Measurements from ENCODE around the gene CORO7.
"Not testable (repeated sequence)": the region's sequence is repeated elsewhere in the genome, so short reads cannot be mapped to it uniquely, and the experiment has no call there.

Gene CORO7

DNA sequence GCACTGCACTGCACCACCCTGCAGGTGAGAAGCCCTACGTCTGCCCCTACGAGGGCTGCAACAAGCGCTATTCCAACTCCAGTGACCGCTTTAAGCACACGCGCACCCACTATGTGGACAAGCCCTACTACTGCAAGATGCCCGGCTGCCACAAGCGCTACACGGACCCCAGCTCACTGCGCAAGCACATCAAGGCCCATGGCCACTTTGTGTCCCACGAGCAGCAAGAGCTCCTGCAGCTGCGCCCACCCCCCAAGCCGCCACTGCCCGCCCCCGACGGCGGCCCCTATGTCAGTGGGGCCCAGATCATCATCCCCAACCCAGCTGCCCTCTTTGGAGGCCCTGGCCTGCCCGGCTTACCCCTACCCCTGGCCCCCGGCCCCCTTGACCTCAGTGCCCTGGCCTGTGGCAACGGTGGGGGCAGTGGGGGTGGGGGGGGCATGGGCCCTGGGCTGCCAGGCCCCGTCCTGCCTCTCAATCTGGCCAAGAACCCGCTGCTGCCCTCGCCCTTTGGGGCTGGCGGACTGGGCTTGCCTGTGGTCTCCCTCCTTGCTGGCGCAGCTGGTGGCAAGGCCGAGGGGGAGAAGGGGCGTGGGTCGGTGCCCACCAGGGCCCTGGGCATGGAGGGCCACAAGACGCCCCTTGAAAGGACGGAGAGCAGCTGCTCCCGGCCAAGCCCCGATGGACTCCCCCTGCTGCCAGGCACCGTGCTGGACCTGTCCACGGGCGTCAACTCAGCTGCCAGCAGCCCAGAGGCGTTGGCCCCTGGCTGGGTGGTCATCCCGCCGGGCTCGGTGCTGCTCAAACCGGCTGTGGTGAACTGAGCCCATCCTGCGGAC is 79.5 kb downstream of the CORO7 start:
- DNase-seq (ENCODE audit: low read depth) = no peak

DNA sequence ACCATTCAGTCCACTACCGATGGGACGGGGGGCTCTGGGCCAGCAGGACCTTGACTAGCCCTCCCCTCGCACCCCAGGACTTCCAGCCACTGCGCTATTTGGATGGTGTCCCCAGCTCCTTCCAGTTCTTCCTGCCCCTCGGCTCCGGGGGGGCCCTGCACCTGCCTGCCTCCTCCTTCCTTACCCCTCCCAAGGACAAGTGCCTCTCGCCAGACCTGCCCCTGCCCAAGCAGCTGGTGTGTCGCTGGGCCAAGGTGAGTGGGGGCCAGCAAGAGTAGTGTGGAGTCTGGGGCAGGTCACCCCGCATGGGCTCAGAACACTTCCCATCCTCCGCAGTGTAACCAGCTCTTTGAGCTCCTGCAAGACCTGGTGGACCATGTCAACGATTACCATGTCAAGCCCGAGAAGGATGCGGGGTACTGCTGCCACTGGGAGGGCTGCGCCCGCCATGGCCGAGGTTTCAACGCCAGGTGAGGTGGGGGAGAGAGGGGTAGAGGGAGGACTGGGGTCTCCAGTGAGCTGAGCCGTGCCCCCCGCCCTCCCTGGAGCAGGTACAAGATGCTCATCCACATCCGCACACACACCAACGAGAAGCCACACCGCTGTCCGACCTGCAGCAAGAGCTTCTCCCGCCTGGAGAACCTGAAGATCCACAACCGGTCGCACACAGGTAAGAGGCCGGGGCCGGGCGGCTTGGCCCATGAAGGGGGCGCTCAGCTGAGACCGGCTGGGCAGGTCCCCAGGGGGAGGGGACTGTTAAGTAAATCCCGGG is 81.5 kb downstream of the CORO7 start:
- no peak for DNase-seq (ENCODE audit: low read depth)

GRCh38 chr16:4333714-4334113 is 82.7 kb downstream of the CORO7 start:
- DNase-seq (ENCODE audit: low read depth) = not testable (repeated sequence)

GRCh38 chr16:4333308-4333638 is 83.1 kb downstream of the CORO7 start:
- no peak for DNase-seq (ENCODE audit: low read depth)

DNA sequence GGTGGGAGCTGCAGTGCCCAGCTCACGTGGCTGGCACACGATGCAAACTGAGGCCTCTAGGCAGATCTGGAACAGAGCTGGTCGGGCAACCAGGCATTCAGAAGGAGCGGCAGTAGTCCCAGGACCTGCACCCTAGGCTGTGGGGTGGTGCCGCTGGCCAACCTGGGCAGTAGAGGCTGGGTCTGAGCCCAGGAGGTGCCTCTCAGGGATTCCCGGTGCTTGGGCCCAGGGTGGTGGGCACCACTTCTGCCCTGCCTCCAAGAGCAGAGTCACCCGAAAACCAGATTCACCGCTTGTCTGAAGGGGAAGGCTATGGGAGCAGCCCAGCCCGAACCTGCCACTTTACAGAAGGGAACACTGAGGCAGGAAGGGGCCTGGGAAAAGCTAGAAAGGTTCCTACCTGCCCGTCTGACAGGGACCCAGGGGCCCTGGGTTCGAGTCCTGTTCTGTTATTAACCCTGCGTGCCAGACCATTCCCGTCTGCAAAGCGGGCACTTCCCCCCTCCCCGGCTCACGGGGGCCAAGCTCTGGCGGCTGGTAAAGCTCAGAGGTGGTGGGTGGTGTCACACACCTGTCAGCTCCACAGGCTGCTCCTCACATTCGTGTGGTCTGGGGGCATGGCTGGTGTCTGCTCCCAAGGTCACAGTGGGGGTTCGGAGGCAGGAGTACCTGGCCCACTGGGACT is 83.6 kb downstream of the CORO7 start:
- no peak for DNase-seq (ENCODE audit: low read depth)

- no peak for DNase-seq (ENCODE audit: low read depth)
Observed at GRCh38 chr16:4332083-4332482, 84.3 kb downstream of the CORO7 start.

- no peak for DNase-seq (ENCODE audit: low read depth)
Observed at GRCh38 chr16:4330277-4330874, 86.0 kb downstream of the CORO7 start.

GRCh38 chr16:4328782-4329775 is 87.3 kb downstream of the CORO7 start:
- no peak for DNase-seq (ENCODE audit: low read depth)

DNA sequence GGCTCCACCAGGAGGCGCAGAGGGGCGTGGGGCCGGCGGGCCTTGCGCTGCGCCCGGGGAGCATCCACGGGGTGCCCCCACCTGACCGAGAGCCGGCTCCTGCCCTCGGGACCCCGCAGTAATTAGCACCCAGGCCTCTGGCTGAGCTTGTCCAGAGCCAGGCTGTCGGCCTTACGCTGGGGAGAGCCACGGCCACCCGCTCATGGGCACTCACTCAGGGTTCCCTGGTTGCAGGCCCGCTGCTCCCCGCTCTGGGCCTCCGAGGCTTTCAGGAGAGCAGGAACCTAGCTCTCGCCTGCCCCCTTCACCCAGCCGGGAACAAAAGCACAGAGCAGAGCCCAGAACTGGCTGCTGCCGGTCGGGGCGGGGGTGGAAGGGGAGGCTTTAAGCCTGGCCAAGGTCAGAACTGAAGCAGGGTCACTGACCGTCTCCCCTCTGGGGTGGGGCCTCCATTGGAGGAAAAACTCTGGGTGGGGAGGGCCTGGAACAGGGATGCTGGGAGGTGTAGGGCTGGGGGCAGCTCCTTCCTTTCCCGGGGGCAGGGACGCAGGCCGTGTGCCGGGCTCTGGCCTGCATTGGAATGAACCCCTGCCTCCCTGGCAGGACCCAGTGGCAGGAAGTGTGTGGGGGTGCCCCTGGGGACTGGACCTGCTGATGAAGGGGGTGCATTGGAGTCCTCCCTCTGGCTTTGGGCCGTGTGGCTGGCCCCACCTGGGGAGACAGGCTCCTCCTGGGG is 88.2 kb downstream of the CORO7 start:
- no peak for DNase-seq (ENCODE audit: low read depth)

DNA sequence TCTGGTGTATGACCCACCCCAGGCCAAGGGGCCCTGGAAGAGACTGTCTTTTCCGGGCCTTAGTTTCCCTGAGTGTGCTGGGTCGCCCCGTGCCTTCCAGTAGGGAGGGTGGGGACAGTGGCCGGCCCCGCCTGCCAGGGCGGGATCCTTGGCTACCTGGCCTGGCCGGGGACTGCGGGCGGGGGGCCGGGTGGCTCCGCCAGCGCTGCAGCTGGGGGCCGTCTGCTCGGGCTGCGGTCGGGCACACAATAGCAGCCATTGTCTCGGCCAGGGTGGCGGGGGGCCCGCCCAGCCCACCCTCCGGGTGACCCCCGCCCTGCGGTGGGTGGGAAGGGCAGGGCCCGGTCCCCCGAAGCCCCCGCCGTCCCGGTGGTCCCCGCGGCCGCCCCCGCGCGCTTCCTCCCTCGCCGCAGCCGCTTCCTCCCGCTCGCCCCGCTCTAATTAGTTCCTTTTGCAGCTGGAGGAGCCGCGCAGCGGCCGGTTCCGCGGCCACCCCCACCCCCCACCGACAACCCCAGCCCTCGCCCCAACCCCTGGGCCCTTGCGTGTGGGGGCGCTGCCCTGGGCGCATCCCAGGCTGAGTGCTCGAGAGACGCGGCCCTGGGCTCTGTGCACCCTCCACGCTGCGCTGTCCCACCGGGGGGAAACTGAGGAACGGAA is 88.9 kb downstream of the CORO7 start:
- no peak for DNase-seq (ENCODE audit: low read depth)

DNA sequence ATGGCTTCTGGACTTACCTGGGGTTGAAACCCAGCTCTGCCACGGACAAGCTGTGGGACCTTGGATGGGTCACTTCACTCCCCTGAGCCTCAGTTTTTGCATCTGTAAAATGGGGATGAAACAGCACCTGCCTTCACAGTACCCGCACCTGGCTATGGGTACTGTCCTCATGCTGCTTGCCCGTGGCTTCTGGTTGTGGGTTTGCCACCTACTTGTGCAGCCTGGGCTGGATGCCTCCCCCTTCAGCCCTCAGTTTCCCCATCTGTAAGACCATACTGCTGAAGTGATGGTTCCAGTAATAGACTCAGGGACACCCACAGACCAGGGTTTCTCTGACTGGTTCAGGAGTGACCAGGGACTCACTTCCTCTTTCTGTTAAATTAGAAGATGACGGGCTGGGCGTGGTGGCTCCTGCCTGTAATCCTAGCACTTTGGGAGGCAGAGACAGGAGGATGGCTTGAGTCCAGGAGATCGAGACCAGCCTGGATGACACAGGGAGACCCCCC is 91.1 kb downstream of the CORO7 start:
- DNase-seq (ENCODE audit: low read depth) = no peak

DNA sequence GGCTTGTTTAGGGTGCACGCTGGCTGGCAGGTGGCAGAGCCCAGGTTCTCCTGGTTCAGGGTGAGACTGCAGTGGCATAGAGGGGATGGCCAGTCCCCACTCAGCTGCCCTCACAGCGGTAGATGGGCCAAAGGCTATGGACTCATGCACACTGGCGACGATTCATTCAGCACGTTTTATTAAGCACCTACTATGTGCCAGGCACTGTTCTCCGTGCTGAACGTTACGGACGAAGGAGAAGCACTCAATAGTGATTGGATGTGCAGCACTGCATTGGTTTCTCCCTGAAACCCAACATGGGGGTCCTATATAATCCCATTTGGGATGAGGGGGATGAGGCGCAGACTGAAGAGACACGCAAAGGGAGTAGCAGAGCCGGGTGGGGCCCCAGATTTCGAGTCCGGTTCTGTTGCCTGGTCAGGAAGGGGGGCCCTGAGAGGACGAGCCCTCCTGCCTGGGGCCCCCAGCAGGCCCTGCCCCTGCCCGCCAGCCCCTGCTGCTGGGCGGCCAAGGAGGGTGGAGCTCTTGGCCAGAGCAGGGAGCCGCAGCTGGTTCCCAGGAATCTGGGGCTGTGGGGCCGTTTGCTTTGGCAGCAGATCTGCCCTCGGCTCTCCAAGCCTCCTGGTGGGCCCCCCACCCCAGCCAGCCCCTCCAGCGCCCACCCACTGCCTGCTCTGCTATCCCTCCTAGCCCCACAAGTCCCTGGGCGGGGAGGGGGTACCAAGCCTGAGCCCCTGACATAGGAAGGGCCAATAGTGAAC is 91.7 kb downstream of the CORO7 start:
- DNase-seq (ENCODE audit: low read depth) = no peak

- DNase-seq (ENCODE audit: low read depth) = no peak
Observed at GRCh38 chr16:4323845-4324488, 92.4 kb downstream of the CORO7 start.

DNA sequence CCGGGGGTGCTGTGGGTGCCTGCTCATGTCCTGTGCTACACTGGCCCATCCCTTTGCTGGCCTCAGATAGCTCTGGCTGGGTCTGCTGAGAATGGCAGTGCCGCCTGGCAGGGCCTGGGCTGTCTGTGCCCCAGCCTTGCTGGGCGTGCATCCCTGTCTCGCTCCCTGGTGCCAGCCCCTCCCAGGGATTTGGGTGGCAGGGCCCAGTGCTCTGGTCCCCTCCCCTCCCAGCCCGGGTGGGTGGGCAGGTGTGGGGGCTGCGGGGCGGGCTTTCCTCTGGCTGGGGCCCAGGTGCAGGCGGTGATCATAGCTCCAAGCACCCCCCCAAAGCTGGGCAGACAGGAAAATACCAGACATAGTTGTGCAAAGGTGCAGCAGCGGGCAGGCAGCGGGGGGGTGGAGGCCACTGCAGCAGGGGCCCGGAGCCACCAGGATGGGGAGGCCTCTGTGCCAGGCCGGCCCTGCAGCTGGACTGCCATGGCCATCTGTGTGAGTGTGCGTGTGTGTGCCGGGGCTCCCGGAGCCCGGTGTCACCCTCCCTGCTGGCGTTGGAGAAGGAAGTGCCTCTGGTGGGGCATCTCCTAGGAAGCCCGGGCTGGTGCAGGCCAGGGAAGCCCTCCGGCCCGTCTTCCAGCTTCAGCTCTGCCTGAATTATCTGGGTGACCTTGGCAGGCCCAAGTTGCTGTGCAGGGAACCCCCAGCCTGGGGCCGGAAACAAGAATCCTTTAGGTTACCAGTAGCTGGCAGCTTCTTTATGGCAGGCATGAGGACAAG is 93.1 kb downstream of the CORO7 start:
- DNase-seq (ENCODE audit: low read depth) = no peak

- DNase-seq (ENCODE audit: low read depth) = no peak
Observed at GRCh38 chr16:4322121-4323052, 94.0 kb downstream of the CORO7 start.

DNA sequence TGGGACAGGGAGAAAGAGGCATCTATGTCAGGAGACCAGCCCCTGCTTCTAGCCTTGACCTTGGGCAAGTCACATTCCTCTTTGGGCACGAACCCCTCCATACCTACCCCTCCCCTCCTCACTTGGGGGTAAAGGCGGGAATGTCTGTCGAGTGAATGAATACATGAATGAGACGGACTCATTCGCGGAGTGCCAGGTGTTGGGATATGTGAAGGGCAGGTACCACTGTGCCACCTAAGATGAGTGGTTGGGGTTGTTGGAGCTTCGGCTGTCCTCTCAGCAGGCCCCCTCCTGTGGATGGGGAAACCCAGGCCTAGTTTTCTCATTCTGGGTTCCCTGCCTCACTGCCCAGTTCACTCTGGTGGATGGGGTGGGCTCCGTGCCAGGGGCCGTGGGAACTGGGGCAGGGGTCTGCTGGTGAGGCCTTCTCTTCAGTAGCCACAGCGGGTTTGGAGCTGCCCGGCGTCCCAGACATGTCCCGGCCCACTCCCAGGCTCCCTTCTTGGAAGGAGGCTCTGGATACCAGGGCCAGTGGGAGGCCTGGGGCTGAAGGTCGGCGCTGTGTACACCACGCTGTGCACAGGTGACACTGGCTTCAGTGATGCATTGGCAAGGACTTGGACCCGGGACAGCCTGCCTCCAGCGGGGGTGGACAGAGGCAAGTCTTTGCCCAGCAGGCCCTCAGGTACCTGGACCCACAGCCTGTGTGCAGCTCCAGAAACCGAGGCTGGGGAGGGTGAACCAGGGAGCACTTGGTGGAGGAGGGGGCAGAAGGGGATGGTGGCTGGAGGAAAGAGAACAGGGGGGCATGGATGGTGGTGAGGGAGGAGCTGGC is 94.9 kb downstream of the CORO7 start:
- no peak for DNase-seq (ENCODE audit: low read depth)
